ENCODE measurements around the gene OGFR. TPM values are rescaled to one million over a fixed set of nuclear protein-coding genes. Genes with fewer than 3 reads are reported as not detected.
"Not testable (repeated sequence)": the region's sequence is repeated elsewhere in the genome, so short reads cannot be mapped to it uniquely, and the experiment has no call there.

OGFR gene
- total RNA-seq, 1 donor: 51.5 TPM

GRCh38 chr20:62852841-62853240 is 48.2 kb downstream of the OGFR start:
- Histone ChIP-seq H3K4me1 (ENCODE audit: insufficient read depth, low read length) (no peaks in the 10 kb centered on the region), H3K9me3 (ENCODE audit: low read depth, low read length) (no peaks in the 10 kb centered on the region), H3K4me3 (ENCODE audit: low read length) (no peak overlapping the region), H3K27me3 (ENCODE audit: insufficient read depth, low read length) (no peaks in the 10 kb centered on the region)

DNA sequence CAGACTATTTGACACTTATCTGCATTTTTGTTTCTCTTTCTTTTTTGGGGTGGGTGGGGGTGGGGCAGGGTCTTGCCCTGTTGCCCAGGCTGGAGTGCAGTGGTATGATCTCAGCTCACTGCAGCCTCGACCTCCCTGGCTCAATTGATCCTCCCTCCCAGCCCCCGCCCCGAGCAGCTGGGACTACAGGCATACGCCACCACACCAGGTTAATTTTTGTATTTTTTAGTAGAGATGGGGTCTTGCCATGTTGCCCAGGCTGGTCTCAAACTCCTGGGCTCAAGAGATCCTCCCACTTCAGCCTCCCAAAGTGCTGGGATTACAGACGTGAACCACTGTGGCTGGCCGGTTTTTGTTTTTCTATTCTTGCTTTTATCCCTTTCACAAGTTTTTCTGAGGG is 48.7 kb downstream of the OGFR start:
- not testable (repeated sequence) for H3K4me3 ChIP-seq (ENCODE audit: low read length); H3K9me3 ChIP-seq (ENCODE audit: low read depth, low read length); H3K27me3 ChIP-seq (ENCODE audit: insufficient read depth, low read length); H3K4me1 ChIP-seq (ENCODE audit: insufficient read depth, low read length)

GRCh38 chr20:62854121-62854520 is 49.5 kb downstream of the OGFR start:
- H3K4me3 ChIP-seq (ENCODE audit: low read length): no peak overlapping the region
- H3K9me3 ChIP-seq (ENCODE audit: low read depth, low read length): no peaks in the 10 kb centered on the region
- no peaks in the 10 kb centered on the region for H3K27me3 ChIP-seq (ENCODE audit: insufficient read depth, low read length)
- no peaks in the 10 kb centered on the region for H3K4me1 ChIP-seq (ENCODE audit: insufficient read depth, low read length)

GRCh38 chr20:62855120-62855519 is 50.5 kb downstream of the OGFR start:
- H3K27me3 ChIP-seq (ENCODE audit: insufficient read depth, low read length): no peaks in the 10 kb centered on the region

DNA sequence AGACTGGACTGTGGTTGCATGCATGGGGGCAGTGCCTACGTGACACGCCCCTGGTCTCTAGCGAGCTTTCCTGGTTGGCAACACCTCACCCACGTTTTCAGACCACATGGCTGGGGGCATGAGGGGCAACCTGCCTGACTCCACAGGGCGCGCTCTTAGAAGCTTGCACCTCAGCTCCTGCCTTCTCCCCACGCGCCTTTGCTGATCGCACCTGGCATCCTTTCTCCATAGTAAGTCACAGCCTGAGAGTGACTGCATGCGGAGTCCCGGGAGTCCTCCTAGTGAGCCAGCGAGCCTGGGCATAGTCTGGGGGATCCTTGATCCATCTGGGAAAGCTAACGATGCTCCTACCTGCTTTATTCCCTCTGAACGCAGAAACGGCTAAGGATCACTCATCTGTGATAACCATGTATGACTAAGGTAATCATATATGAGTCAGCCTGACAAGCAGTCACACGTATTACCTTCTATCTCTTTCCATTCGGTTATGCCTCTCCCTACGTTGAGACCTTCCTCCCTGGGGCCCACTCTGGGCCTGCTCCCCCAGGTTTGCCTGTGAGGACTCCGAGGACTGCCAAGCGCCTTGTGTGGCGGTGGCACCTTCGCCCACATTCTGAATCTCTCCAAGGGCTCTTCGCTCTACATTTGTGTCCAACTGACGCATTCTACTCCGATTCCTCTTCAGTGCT is 52.4 kb downstream of the OGFR start:
- Histone ChIP-seq H3K27me3 (ENCODE audit: insufficient read depth, low read length) (no peaks in the 10 kb centered on the region), H3K4me3 (ENCODE audit: low read length) (no peak overlapping the region), H3K9me3 (ENCODE audit: low read depth, low read length) (no peaks in the 10 kb centered on the region), H3K4me1 (ENCODE audit: insufficient read depth, low read length) (peaks cover 12% of the 10 kb centered on the region)

More at GRCh38 chr20:62855120-62855519, 50.5 kb downstream of the OGFR start:
- H3K4me1 ChIP-seq (ENCODE audit: insufficient read depth, low read length): peaks cover 4% of the 10 kb centered on the region
- no peaks in the 10 kb centered on the region for H3K9me3 ChIP-seq (ENCODE audit: low read depth, low read length)
- no peak overlapping the region for H3K4me3 ChIP-seq (ENCODE audit: low read length)

DNA sequence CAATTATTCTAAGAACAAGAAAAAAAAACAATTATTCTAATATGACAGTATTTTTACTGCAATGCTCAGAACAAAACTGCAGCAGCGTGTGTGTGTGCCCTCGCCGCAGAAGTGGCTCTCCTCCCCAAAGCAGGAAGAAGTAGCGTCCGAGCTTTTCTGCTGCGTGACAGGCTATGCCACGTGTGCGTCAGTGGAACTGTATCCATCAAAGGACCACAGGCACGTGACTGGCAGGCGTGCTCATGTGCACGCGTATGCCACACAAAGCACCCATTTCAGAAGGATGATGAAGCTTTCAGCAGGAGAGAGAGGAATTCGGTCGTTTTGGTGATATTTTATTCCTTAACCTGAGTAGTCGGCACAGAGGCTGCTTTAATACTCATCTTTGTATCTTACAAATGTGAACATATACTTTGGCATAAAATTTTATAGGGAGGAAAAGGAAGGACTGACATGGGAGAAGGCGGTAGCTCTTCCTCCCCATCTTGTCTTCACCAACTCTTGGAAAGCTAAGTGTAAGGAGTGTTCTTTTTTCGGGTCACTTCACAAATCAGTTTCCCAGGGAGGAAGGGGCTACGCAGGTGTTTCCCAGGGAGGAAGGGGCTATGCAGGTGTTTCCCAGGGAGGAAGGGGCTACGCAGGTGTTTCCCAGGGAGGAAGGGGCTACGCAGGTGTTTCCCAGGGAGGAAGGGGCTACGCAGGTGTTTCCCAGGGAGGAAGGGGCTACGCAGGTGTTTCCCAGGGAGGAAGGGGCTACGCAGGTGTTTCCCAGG is 53.6 kb downstream of the OGFR start:
- Histone ChIP-seq H3K4me3 (ENCODE audit: low read length) (no peak overlapping the region), H3K27me3 (ENCODE audit: insufficient read depth, low read length) (no peaks in the 10 kb centered on the region), H3K4me1 (ENCODE audit: insufficient read depth, low read length) (peaks cover 14% of the 10 kb centered on the region), H3K9me3 (ENCODE audit: low read depth, low read length) (no peaks in the 10 kb centered on the region)

GRCh38 chr20:62859721-62860120 is 55.1 kb downstream of the OGFR start:
- H3K27me3 ChIP-seq (ENCODE audit: insufficient read depth, low read length): no peaks in the 10 kb centered on the region
- peaks cover 14% of the 10 kb centered on the region for H3K4me1 ChIP-seq (ENCODE audit: insufficient read depth, low read length)
- H3K9me3 ChIP-seq (ENCODE audit: low read depth, low read length): no peaks in the 10 kb centered on the region
- no peak overlapping the region for H3K4me3 ChIP-seq (ENCODE audit: low read length)

GRCh38 chr20:62860391-62860923 is 55.8 kb downstream of the OGFR start:
- no peak overlapping the region for H3K4me3 ChIP-seq (ENCODE audit: low read length)

GRCh38 chr20:62860924-62861691 is 56.5 kb downstream of the OGFR start:
- no peaks in the 10 kb centered on the region for H3K27me3 ChIP-seq (ENCODE audit: insufficient read depth, low read length)
- H3K4me1 ChIP-seq (ENCODE audit: insufficient read depth, low read length): peaks cover 14% of the 10 kb centered on the region
- H3K9me3 ChIP-seq (ENCODE audit: low read depth, low read length): no peaks in the 10 kb centered on the region
- H3K4me3 ChIP-seq (ENCODE audit: low read length): peak overlapping the region; percentile 26

More at GRCh38 chr20:62860391-62860923, 55.8 kb downstream of the OGFR start:
- Histone ChIP-seq H3K4me1 (ENCODE audit: insufficient read depth, low read length) (peaks cover 14% of the 10 kb centered on the region), H3K9me3 (ENCODE audit: low read depth, low read length) (no peaks in the 10 kb centered on the region), H3K27me3 (ENCODE audit: insufficient read depth, low read length) (no peaks in the 10 kb centered on the region)

DNA sequence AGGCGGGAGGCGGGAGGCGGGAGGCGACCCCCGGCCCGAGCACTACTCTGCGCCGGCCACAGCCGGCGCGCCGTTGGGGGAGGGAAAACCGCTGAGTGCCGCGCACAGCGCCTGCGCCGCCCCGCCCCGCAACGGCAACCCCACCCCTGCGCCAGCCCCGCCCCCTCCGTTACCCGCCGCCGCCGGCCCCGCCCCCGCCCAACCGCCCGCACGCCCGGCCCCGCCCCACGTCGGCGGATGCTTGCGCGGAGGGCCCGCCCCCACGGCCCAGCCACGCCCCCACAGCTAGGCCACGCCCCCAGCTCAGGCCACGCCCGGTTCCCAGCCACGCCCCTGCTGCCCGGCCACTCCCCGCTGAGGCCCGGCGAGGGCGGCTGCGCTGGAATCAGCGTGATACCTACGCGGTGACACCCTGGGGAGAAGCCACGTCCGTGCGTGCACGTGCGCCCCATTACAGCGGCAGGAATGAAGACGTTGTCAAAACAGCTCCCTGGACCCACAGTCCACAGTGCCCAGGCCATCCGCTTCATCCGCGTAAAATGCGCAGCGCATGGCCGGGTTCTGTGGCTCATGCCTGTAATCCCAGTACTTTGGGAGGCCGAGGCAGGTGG is 57.2 kb downstream of the OGFR start, which contains the start of gene TCFL5:
TSS of gene TCFL5 (minus strand) at position 97 of the 611 bp plus-strand sequence. CDS start 152 bp downstream, outside the sequence.
- Histone ChIP-seq H3K4me1 (ENCODE audit: insufficient read depth, low read length) (peaks cover 14% of the 10 kb centered on the region), H3K4me3 (ENCODE audit: low read length) (peak within 1 kb of the TSS; percentile 26), H3K9me3 (ENCODE audit: low read depth, low read length) (no peaks in the 10 kb centered on the region), H3K27me3 (ENCODE audit: insufficient read depth, low read length) (no peaks in the 10 kb centered on the region)

Other genes starting within 250 kb of the OGFR start
- gene SLCO4A1, start 162.3 kb upstream of the OGFR start, total RNA-seq: 0.73 TPM
- 0.73 TPM for gene NTSR1, start 96.0 kb upstream of the OGFR start, total RNA-seq
- 10.3 TPM for gene MRGBP, start 8.4 kb upstream of the OGFR start, total RNA-seq
- gene COL9A3, start 12.2 kb downstream of the OGFR start, total RNA-seq: not detected
- gene TCFL5, start 57.0 kb downstream of the OGFR start, total RNA-seq: 3.8 TPM
- gene DIDO1, start 121.7 kb downstream of the OGFR start, total RNA-seq: 55.1 TPM
- 31.9 TPM for gene GID8, start 133.3 kb downstream of the OGFR start, total RNA-seq
- gene SLC17A9, start 147.9 kb downstream of the OGFR start, total RNA-seq: 2.0 TPM
- not detected for gene BHLHE23, start 202.1 kb downstream of the OGFR start, total RNA-seq